B cell (primary cell): Measurements from ENCODE around the gene MUC4. TPM values are rescaled to one million over a fixed set of nuclear protein-coding genes. Genes with fewer than 3 reads are reported as not detected.
"Not testable (repeated sequence)": the region's sequence is repeated elsewhere in the genome, so short reads cannot be mapped to it uniquely, and the experiment has no call there.

ENCODE experiments used
- ATAC-seq: fragments of 200-7000 bp; cut with Tn5 transposase; one replicate; pipeline ENCODE4 v1.10.0; 2021; ENCODE audit warnings: low read depth, mild to moderate bottlenecking, moderate number of reproducible peaks, moderate library complexity
- CTCF ChIA-PET: fragments of 350-600 bp; sonication (Branson Sonifier 250); formaldehyde crosslinking; loops from one replicate; lab custom pipeline; 2021; ENCODE audit warnings: antibody characterized with exemption, inconsistent platforms; lab: Charles Lee
- POLR2A ChIA-PET: fragments of 350-600 bp; sonication (Branson Sonifier 250); formaldehyde crosslinking; loops from one replicate; lab custom pipeline; 2021; ENCODE audit warnings: antibody characterized with exemption; lab: Charles Lee
- DNase-seq: peaks from one replicate; pipeline ENCODE4 v3.0.0; 2013
- H2AFZ ChIP-seq: 2 replicates; pipeline ENCODE4 v1.6.1; 2012; ENCODE audit warnings: mild to moderate bottlenecking, low read depth, low read length; ENCODE audit not compliant: insufficient read depth, poor library complexity, severe bottlenecking
- H3K27ac ChIP-seq, 2 donors: 1 replicate in 1 of 2; 2 replicates in 1 of 2; pipeline ENCODE4 v1.5.1; 2012 to 2013; ENCODE audit warnings: low read length in 2 of 2, mild to moderate bottlenecking in 2 of 2, moderate library complexity in 1 of 2
- H3K27me3 ChIP-seq, 4 experiments: fragments of 200-600 bp in 1 of 4; sonication (generic) in 1 of 4; replicated peaks in 1 of 4; 1 replicate in 2 of 4; 2 replicates in 2 of 4; pipeline versions ENCODE4 v1.6.1 to v1.7.0; 2013 to 2016; ENCODE audit warnings: low read length in 3 of 4, mild to moderate bottlenecking in 2 of 4, mixed read lengths in 1 of 4, moderate library complexity in 1 of 4; ENCODE audit not compliant: insufficient read depth in 4 of 4, control insufficient read depth in 3 of 4; ENCODE audit errors: control extremely low read depth in 1 of 4
- H3K36me3 ChIP-seq, 2 experiments: replicated peaks in 1 of 2; 1 replicate in 1 of 2; 2 replicates in 1 of 2; pipeline versions ENCODE4 v1.6.1 to v1.7.1; 2013; ENCODE audit warnings: low read length in 1 of 2; ENCODE audit not compliant: insufficient read depth in 2 of 2, control insufficient read depth in 1 of 2; ENCODE audit errors: control extremely low read depth in 1 of 2, extremely low read depth in 1 of 2
- H3K4me1 ChIP-seq, 2 donors: fragments of 200-600 bp in 1 of 2; sonication (generic) in 1 of 2; 1 replicate in 1 of 2; 2 replicates in 1 of 2; pipeline versions ENCODE4 v1.5.1 to v1.6.1; 2013 to 2017; ENCODE audit warnings: low read length in 2 of 2; ENCODE audit not compliant: control insufficient read depth in 2 of 2, insufficient read depth in 2 of 2
- H3K4me2 ChIP-seq: replicated peaks from 2 replicates; pipeline ENCODE3; 2012; ENCODE audit warnings: mild to moderate bottlenecking, low read depth, low read length; ENCODE audit not compliant: poor library complexity, severe bottlenecking
- H3K4me3 ChIP-seq, 5 experiments: fragments of 200-600 bp in 1 of 5; sonication (generic) in 1 of 5; 1 replicate in 3 of 5; 2 replicates in 2 of 5; pipeline versions ENCODE4 v1.5.1 to v1.7.0; 2011 to 2016; ENCODE audit warnings: low read length in 4 of 5, mild to moderate bottlenecking in 4 of 5, low read depth in 2 of 5, control low read depth in 1 of 5, moderate library complexity in 1 of 5; ENCODE audit not compliant: insufficient read depth in 1 of 5; ENCODE audit errors: control extremely low read depth in 1 of 5, extremely low read depth in 1 of 5
- H3K79me2 ChIP-seq: fragments of 200-600 bp; sonication (generic); one replicate; pipeline ENCODE4 v1.6.0; 2016; ENCODE audit warnings: low read length; ENCODE audit not compliant: control insufficient read depth, insufficient read depth
- H3K9ac ChIP-seq: fragments of 200-600 bp; sonication (generic); 2 replicates; pipeline ENCODE4 v1.6.1; 2017; ENCODE audit warnings: mild to moderate bottlenecking, low read length, moderate library complexity
- H3K9me3 ChIP-seq, 3 donors: one replicate each; pipeline versions ENCODE4 v1.6.1 to v1.7.1; 2013; ENCODE audit warnings: low read length in 2 of 3; ENCODE audit not compliant: control insufficient read depth in 2 of 3, insufficient read depth in 1 of 3; ENCODE audit errors: control extremely low read depth in 1 of 3
- H4K20me1 ChIP-seq: 2 replicates; pipeline ENCODE4 v1.6.0; 2012; ENCODE audit warnings: mild to moderate bottlenecking, low read length; ENCODE audit not compliant: insufficient read depth, control insufficient read depth, poor library complexity, severe bottlenecking
- H3K27ac Mint-ChIP-seq: one replicate; pipeline ENCODE4 v1.8.0; 2021; ENCODE audit warnings: mixed read lengths
- H3K27me3 Mint-ChIP-seq: one replicate; pipeline ENCODE4 v1.8.0; 2021; ENCODE audit warnings: mixed read lengths
- H3K4me1 Mint-ChIP-seq: one replicate; pipeline ENCODE4 v1.8.0; 2021; ENCODE audit warnings: mixed read lengths
- H3K4me3 Mint-ChIP-seq: one replicate; pipeline ENCODE4 v1.8.0; 2021; ENCODE audit warnings: mixed read lengths
- H3K9me3 Mint-ChIP-seq: one replicate; pipeline ENCODE4 v1.8.0; 2022; ENCODE audit warnings: mixed read lengths; ENCODE audit not compliant: insufficient read depth
- CTCF ChIP-seq: fragments of 200-600 bp; IDR thresholded peaks from one replicate; pipeline ENCODE4 v1.8.0; 2022; ENCODE audit warnings: antibody characterized with exemption, mild to moderate bottlenecking
- EZH2 ChIP-seq: IDR thresholded peaks from 2 replicates; pipeline ENCODE4 v1.6.1; 2012; ENCODE audit warnings: borderline replicate concordance, low read depth, mild to moderate bottlenecking, moderate library complexity, low read length; ENCODE audit not compliant: insufficient read depth, poor library complexity, severe bottlenecking
- WGBS: methylation state at CpG from one replicate; pipeline ENCODE4 v1.1.5; 2013; ENCODE audit warnings: missing lambda C conversion rate; ENCODE audit not compliant: insufficient coverage; 5-methylcytosine and 5-hydroxymethylcytosine counted together
- intact Hi-C: fragments of 100-400 bp; cut with micrococcal nuclease; formaldehyde crosslinking; loops from one replicate; pipeline ENCODE4 v1.10.0; 2022
- polyA plus RNA-seq: library from polyadenylated mRNA; depleted of rRNA; stranded (reverse); fragments of >200 nt; gene quantifications from 2 replicates; pipeline ENCODE4 v1.2.3, GENCODE V29; 2012
- total RNA-seq, 2 donors: library from RNA; stranded (reverse); fragments of 120-200 nt in 1 of 2; gene quantifications; 1 replicate in 1 of 2; 2 replicates in 1 of 2; pipeline versions ENCODE4 v1.2.3 to v1.2.4, GENCODE V29; 2013 to 2022

MUC4 gene
- total and polyA plus RNA-seq, 2 donors (not counting 1 experiment from before 2014, with no cell fraction given): 0.22 to 1.2 TPM

- H3K9ac ChIP-seq, DNase-seq, H3K36me3 ChIP-seq, H3K9me3 ChIP-seq, H3K4me3 ChIP-seq, CTCF ChIA-PET, H3K27me3 ChIP-seq, H3K79me2 ChIP-seq, H4K20me1 ChIP-seq, POLR2A ChIA-PET, H3K4me1 ChIP-seq, ATAC-seq, H3K4me2 ChIP-seq, H2AFZ ChIP-seq, H3K4me1 Mint-ChIP-seq, H3K4me3 Mint-ChIP-seq, H3K27me3 Mint-ChIP-seq, H3K27ac ChIP-seq, H3K27ac Mint-ChIP-seq, H3K9me3 Mint-ChIP-seq, intact Hi-C loops: not testable (repeated sequence)
- WGBS: 82% methylated on average over 13 of the region's 13 CpGs
Measured at GRCh38 chr3:195824425-195825190, 12.9 kb upstream of the MUC4 start.

GRCh38 chr3:195823999-195824398 lies 12.3 kb upstream of the MUC4 start:
- Histone ChIP-seq H4K20me1 (no peaks in the 10 kb centered on the region), H3K79me2 (no peaks in the 10 kb centered on the region), H3K4me3 (no peak overlapping the region), H3K4me2 (no peak overlapping the region), H3K9me3 (no peaks in the 10 kb centered on the region), H3K36me3 (no peaks in the 10 kb centered on the region), H3K4me1 (no peaks in the 10 kb centered on the region), H3K27me3 (peaks cover 0 to 4% (median 2%) of the 10 kb centered on the region in 4 experiments), H2AFZ (no peak overlapping the region), H3K27ac (no peak overlapping the region), H3K9ac (no peak overlapping the region)
- Mint-ChIP-seq H3K27me3 (peaks cover 9% of the 10 kb centered on the region), H3K4me3 (no peak overlapping the region), H3K9me3 (no peaks in the 10 kb centered on the region), H3K27ac (no peak overlapping the region), H3K4me1 (no peaks in the 10 kb centered on the region)
- CTCF ChIA-PET: no interaction called here
- TF ChIP-seq EZH2: no peak
- TF ChIP-seq CTCF: no peak
- DNase-seq: no peak
- POLR2A ChIA-PET: no interaction called here
- intact Hi-C loops: no loop called here
- 73% methylated on average over 13 of the region's 13 CpGs for WGBS
- no peak for ATAC-seq
